ENCODE measurements around the gene P2RY14.

P2RY14 gene

DNA sequence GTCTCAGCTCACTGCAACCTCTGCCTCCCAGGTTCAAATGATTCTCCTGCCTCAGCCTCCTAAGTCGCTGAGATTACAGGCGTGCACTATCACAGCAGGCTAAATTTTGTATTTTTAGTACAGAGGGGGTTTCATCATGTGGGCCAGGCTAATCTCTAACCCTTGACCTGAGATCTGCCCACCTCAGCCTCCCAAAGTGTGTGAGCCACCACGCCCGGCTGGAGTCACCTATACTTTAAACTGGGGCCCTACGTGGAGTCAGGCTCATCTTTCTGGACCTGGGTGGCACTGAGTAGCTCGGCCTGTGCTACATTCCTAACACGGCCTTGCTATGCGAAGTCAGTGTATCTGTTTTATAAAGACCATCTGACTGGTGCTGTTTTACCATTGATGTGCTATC lies 81.1 kb downstream of the P2RY14 start:
- intact Hi-C loops (cut with DNase I): no loop called here
- no peak for DNase-seq

DNA sequence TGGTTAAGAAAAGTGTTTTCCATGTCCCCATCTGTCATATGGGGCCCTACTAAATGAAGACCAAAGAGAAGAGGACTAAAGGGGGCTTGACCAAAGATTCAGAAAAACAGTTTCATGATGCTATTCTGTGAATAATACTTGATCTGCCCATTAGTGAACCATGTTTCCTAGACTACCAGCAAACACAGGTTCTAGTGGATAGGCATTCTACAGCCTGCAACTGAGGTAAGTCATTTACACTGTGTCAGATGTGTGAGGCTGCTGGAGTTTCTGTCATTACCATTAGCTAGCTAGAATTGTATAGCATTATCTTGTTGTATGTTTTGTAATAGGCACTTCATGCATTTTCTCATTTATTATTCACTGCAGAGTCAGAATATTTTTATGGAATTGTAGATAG lies 81.9 kb downstream of the P2RY14 start:
- intact Hi-C loops (cut with DNase I): no loop called here

DNA sequence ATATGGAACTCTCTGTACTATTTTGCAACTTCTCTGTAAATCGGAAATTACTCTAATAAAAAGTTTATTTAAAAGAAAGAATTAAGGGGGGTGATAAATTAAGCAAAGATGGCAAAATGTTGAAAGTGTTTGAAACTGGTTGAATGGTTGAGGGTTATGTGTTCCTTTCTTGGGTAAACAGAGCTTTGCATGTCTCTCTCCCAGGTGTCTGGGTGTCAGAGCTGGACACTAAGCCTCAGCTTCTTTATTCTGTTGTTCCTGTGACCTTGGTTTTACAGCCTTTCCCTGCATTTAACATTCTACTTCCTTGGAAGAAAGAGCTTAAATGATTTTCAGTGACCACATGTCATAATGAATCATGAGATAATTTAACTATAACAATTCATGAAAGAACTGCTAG lies 82.5 kb downstream of the P2RY14 start:
- intact Hi-C loops (cut with DNase I): no loop called here
- DNase-seq: no peak

More for the DNA sequence above, 81.9 kb downstream of the P2RY14 start:
- no peak for DNase-seq

DNA sequence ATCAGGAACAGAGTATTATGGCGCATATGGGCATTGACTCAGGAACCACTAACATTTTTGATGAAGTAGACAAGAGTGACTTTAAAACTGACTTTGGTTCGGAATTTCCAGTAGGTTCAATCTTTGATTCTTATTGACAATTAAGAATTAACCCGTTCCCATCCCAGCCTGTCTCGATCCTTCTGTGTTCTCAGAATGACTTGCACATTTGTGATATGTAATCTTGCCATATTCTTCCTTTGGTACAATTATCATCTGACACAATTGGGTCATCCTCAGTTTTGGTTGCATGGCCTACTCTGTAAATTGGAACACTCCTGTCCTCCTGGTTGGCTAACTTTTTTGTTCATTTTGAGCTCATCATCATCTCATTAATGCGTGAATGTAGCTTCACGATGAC lies 85.8 kb downstream of the P2RY14 start:
- DNase-seq: no peak
- intact Hi-C loops (cut with DNase I): no loop called here

DNA sequence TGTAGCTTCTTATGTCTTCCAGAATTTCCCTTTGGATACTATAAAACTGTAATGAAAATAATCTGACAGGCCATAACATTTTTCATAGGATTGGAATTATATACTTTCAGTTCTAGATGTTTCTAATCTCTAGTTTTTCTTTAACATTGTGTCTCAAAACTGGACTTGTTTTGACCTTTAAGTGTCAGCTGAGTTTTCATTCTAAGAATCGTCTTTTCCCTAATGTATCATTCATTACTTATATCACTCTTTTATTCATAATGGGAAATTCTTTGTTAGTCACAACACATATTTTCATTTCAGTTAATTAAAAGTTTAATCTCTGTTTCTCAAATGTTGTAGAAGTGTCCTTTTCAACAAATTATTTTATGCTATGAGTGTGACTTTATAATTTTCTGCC lies 87.2 kb downstream of the P2RY14 start:
- intact Hi-C loops (cut with DNase I): no loop called here
- no peak for DNase-seq

DNA sequence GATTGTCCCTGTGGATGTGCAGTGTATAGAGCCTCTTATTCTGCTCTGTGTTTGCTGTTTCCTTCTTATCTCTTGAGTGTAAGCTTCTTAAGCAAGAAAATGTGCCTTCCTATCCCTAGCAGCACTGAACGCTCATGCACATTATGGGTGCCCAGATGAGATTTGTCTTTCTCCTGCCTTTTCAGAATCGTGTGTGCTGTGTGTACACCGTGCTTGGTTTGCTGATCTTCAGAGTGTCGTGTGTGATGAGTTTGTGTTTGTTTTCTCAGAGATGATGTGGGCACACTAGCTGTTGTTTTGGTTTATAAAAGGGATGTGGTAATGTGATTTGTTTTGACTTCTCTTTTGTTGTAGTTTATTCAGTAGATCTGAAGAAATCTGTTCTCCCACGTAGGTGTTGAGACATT lies 95.1 kb downstream of the P2RY14 start:
- intact Hi-C loops (cut with DNase I): no loop called here
- no peak for DNase-seq

DNA sequence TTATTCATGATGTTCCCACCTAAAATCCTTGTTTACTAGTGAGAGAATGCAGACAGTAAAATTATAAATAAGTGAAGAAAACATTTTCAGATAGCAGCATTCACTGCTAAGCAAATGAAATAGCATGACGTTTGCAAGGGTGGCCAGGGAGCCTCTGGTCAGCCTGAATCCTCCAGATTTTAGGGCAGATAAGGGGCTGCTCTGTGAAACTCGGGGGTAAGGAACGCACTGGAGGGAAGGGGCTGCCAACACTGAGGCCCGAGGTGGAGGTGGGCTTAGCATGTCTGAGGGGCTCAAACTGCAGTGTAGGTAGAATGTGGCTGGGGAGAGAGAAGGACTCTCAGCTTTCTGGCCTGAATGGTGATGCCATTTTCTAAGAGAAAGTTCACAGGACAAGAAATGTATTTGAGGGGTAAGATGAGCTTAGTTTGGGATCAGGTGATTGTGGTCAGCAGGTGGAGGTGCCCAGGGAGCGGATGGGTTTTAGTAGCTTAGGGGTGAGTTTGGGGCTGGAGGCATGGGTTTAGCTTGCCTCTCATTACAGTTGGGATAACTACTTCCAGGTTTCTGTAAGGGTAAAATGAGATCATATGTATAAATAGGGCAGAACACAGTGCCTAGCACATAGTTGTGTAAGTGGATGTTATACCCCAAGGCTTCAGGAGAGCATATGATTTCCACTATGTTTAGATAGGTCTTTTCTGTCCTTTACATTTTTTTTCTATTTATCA lies 95.8 kb downstream of the P2RY14 start:
- no peak for DNase-seq
- intact Hi-C loops (cut with DNase I): no loop called here

DNA sequence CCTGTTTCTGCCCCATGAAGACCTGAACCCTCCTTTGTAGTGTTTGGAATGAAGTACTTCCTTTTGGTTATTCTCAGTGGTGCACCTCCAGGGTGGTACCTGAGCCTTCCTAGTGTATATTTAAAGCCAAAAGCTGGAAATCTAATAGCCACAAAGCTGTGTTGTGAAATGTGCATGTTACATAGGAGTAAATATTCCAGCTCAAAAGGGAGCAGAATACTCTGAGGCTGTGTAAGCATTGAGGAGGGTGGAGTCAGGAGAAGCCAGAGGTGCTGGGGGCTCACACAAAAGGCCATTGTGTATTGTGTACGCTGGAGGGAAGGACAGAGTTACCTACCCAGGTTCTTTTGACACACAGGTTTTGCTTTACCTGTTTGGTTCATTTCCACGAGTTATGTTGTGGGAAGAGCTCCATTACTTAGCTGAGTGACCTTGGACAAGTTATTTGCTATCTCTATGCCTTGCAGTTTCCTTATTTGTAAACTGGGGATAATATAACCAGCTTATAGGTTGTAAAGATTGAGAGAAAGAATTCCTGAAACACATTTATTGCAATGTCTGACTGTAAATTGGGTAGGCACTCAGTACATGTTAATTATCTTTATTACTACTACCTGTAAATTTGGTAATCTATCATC lies 100.0 kb downstream of the P2RY14 start:
- intact Hi-C loops (cut with DNase I): no loop called here

DNA sequence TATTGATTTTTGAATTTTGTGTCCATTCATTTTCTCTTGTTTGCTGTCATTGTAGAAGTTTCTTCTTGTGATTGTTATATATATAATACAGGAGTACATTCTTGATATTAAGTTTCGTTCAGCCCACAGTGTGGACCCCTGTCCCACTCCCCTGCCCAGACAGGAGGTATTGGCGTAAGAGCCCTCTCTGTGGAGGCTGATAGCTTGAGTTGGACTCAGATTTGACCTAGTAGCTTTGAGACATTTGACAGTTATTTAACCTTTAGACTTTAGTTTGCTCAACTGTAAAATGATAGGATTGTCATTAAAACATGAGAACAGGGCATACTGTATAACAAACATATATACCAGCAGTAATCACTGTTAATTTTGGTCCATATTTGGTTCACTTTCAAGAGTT lies 102.4 kb downstream of the P2RY14 start:
- no peak for DNase-seq
- intact Hi-C loops (cut with DNase I): no loop called here

More for the DNA sequence above, 100.0 kb downstream of the P2RY14 start:
- DNase-seq: no peak

DNA sequence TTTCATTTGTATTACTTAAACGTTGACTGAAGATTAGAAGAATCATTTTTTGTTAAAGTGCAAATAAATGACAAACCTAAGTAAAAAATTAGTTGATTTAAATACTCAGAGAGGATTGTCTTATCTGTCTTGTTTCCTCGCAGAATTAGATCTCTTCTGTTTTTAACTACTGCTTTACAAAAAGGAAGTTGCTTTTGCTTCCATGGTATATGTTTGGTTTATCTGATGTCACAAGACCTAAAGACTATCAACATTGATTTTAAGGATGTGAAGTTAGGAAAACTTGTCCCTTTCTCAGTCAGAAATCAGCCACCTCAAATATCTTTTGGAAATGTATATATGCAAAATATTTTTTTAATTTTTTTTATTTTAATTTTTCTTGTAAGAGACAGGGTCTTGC lies 104.0 kb downstream of the P2RY14 start:
- intact Hi-C loops (cut with DNase I): no loop called here
- no peak for DNase-seq

DNA sequence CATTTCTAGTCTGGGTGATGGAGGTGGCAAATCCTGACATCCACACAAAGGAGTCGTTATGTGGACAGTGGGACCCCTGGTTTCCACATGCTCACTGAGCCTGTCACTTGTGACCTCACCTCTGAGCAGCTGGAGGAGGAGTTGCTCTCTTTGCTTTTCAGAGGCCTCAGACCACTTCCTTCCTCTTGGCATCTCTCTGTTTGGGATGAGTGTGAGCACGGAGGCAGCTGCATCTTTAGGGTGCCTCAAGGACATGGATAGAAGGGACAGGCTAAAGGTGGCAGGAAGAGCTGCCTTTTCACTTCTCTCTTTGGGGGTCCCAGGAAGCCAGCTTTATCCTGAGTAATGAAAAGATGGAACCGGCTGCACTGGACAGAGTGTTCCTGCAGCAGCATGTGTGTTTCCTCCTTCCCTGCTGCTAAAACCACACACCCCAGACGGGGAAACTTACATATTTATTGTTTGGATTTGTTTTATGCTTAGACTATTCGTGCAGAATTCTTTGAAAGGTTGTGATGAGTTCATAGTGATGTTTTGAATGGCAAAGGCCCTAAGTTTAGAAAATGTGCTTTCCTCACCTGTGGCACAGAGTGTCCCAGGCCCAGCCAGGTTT lies 107.1 kb downstream of the P2RY14 start:
- intact Hi-C loops (cut with DNase I): no loop called here

DNA sequence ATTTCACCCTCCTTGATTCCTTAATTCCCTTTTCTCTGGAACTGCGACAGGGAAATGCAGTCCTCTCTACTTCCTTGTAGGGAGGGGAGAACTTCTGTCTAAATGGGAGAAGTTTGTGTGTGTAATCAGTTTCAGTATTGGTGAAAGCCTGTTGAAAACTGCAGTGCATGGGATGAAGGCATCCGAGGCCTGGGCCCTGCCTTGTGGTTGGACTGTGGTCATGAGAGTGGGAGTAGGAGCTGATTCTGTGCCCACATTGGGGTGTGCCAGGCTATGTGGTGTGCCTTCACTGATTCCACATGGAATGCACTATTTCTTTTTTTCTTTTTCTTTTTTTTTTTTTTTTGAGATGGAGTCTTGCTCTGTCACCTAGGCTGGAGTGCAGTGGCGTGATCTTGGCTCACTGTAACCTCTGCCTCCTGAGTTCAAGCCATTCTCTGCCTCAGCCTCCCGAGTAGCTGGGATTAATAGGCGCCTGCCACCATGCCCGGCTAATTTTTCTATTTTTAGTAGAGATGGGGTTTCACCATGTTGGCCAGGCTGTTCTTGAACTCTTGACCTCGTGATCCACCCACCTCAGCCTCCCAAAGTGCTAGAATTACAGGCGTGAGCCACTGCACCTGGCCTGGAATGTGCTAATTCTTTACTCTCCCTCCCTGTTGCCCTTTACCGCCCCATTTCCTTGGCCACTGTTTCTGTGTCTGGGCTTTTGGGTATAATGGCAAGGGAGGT lies 108.2 kb downstream of the P2RY14 start:
- peak in 1 of 10 donors; percentile 78 for DNase-seq
- intact Hi-C loops (cut with DNase I): loop anchor here (10.0 kb wide), 1 partner anchor 55 kb away; no protein-coding TSS in a partner anchor

More for the DNA sequence above, 107.1 kb downstream of the P2RY14 start:
- DNase-seq: peak in 1 of 10 donors; percentile 43

DNA sequence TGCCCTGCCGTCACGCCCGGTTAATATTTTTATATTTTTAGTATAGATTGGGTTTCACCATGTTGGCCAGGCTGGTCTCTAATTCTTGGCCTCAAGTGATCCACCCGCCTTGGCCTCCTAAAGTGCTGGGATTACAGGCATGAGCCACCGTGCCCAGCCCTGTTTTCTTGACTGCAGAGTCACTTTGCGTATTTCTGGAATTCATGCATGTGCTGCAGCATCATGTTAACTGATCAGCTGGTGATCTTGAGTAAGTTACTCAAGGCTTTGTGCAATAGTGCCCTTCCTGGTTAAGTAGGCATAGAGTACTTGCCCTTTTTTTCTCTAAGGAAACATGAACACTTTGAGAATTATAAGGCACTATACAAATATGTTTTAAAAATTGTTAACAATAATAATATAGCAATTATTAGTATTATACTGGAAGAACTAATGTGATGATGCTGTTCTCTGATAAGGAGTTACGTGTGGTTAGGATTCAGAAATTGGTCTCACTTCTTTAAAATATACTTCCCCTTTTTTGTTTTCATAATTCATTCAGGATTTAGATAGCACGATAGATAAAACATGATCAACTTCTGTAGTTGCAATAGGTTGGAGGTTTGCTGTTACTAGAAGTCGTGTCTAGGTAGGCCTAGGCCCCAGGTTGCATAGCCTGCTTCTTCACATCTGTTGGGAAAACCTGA lies 108.9 kb downstream of the P2RY14 start:
- no peak for DNase-seq
- intact Hi-C loops (cut with DNase I): loop anchor here (10.0 kb wide), 1 partner anchor 55 kb away; no protein-coding TSS in a partner anchor

DNA sequence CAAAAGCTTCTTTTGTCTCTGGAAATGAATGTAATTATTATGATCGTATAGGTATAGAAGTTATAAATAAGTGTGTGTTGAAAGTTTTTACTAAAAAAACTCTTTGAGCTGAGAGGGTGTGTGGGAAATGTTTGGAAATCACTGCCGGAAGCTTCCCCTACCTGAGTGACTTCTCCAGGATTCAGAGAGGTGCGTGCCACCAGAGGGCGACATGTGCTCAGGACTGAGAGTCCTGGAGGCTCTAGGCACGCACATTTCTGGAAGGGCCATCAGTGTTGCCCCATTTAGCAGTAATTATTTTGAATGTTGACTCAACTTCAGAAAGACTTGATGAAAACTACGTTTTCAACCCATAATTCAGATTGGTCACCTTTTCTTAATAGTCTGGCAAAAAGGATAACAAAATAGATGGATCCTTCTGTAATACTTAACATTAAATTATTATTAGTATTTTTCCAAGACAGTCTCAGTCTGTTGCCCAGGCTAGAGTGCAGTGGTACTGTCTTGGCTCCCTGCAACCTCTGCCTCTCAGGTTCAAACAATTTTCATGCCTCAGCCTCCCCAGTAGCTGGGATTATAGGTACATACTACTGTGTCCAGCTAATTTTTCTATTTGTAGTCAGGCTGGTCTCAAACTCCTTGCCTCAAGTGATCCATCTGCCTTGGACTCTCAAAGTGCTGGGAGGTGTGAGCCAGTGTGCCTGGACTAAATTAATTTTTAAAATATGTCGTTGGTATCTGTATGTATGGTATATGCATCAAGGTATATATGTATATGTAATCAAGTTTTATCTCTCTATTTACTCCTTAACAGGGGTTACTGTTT lies 109.9 kb downstream of the P2RY14 start:
- intact Hi-C loops (cut with DNase I): loop anchor here (1.0 to 10.0 kb wide), 2 partner anchors 56 to 115 kb away; no protein-coding TSS in a partner anchor
- peak; percentile 34 to 94 (median 73) for DNase-seq

DNA sequence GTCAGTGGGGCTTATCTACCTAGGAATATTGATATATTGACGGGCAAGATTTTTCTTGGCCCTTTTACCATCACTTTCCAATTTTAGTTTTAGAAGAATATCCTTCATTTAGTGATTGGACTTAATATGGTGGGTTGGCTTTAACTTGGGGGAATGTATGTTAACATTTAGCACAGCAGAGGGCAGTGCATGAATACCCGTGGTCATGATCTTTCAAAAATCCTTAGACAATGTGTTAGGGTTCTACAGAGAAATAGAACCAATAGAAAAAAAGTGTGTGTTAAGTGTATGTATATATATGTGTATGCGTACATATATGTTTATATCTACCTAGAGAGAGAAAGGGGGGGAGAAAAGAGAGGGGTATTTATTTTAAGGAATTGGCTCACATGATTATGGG lies 112.2 kb downstream of the P2RY14 start:
- intact Hi-C loops (cut with DNase I): loop anchor here (10.0 kb wide), 1 partner anchor 59 kb away; no protein-coding TSS in a partner anchor
- no peak for DNase-seq

DNA sequence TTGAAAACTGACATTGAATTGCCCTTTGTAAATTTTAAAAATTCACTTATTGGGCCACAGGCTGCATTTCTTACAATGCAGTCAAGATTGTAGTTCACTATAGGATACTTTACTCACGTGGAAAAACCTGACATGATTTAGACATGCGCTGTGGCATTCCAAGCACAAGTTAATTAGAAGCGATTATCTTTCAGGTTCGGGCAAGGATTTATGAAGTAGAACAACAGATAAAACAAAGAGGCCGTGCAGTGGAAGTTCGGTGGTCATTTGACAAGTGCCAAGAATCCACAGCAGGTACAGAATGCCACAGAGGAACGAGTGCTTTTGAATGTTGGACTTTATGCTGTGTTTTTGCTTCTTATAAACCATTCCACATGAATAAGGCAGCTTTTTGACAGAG lies 113.1 kb downstream of the P2RY14 start:
- DNase-seq: no peak
- intact Hi-C loops (cut with DNase I): loop anchor here (10.0 kb wide), 1 partner anchor 60 kb away; no protein-coding TSS in a partner anchor
